Colonic mucosa (tissue), 4 donors: Measurements from ENCODE around the gene PTBP3. TPM values are rescaled to one million over a fixed set of nuclear protein-coding genes. Genes with fewer than 3 reads are reported as not detected.

Experiments
- DNase-seq: peaks from one replicate; pipeline ENCODE4 v3.0.0-alpha.2; 2020
- H3K27ac ChIP-seq: fragments of 200-600 bp; one replicate; pipeline ENCODE4 v1.8.0; 2021
- H3K27me3 ChIP-seq: fragments of 200-600 bp; one replicate; pipeline ENCODE4 v1.8.0; 2021
- H3K36me3 ChIP-seq: fragments of 200-600 bp; one replicate; pipeline ENCODE4 v1.8.0; 2021
- H3K4me1 ChIP-seq: fragments of 200-600 bp; one replicate; pipeline ENCODE4 v1.8.0; 2021; ENCODE audit warnings: mild to moderate bottlenecking
- H3K4me3 ChIP-seq: fragments of 200-600 bp; one replicate; pipeline ENCODE4 v1.8.0; 2021
- H3K9ac ChIP-seq, 2 donors: one replicate each; pipeline ENCODE4 v1.7.0; 2013; ENCODE audit warnings: control low read depth in 2 of 2, low read depth in 2 of 2, low read length in 2 of 2
- H3K9me3 ChIP-seq: fragments of 200-600 bp; one replicate; pipeline ENCODE4 v1.8.0; 2021
- intact Hi-C: fragments of 100-400 bp; cut with DNase I; formaldehyde crosslinking; loops from one replicate; pipeline ENCODE4 v1.14.1; 2022
- total RNA-seq, 2 donors: library from RNA; stranded (reverse); fragmentation: NEBNext Ultra II Directional in 1 of 2; extraction: Animal tissue kit (Norgen Biotek cat#: 25700) in 1 of 2; gene quantifications; one replicate each; pipeline ENCODE4 v1.2.1, GENCODE V29; 2021
- TF ChIP-seq, protein P1 (sequence below): fragments of 200-600 bp; IDR thresholded peaks from one replicate; pipeline ENCODE4 v1.8.0; 2022; ENCODE audit warnings: antibody characterized with exemption, mild to moderate bottlenecking
- donor health status: healthy.
- donor health status: DM: no; HTN: no; CAD: no.
- donor health status: DM: no; HTN: no; CAD: no.

PTBP3 gene
- total RNA-seq, 2 donors from 2014 or later = 137 to 168 TPM

DNA sequence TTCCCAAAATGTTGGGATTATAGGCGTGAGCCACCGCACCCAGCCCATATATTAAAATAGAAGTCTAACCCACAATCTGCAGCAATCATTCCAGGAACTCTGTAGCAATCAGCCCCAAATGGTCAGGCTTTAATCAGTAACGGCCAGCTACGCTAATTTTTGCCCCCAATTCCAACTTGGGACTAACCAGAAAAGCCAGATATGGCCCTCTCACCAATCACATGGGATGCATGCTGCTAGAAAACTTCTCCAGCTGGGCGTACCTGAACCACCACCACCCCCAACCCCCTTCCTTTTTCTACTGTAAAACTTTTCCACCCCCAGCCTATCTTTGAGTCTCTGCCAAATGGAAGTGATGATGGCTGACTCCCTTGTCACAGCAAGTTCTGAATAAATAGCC is 162.5 kb downstream of the PTBP3 start:
- peaks cover 17% of the 10 kb centered on the region for H3K4me1 ChIP-seq
- H3K9me3 ChIP-seq = no peaks in the 10 kb centered on the region
- H3K27ac ChIP-seq = peak overlapping the region; percentile 86
- no peaks in the 10 kb centered on the region for H3K27me3 ChIP-seq
- no peaks in the 10 kb centered on the region for H3K36me3 ChIP-seq
- no peak overlapping the region for H3K4me3 ChIP-seq
- peak overlapping the region in 1 of 2 donors; percentile 30 for H3K9ac ChIP-seq
- TF ChIP-seq, protein P1, sequence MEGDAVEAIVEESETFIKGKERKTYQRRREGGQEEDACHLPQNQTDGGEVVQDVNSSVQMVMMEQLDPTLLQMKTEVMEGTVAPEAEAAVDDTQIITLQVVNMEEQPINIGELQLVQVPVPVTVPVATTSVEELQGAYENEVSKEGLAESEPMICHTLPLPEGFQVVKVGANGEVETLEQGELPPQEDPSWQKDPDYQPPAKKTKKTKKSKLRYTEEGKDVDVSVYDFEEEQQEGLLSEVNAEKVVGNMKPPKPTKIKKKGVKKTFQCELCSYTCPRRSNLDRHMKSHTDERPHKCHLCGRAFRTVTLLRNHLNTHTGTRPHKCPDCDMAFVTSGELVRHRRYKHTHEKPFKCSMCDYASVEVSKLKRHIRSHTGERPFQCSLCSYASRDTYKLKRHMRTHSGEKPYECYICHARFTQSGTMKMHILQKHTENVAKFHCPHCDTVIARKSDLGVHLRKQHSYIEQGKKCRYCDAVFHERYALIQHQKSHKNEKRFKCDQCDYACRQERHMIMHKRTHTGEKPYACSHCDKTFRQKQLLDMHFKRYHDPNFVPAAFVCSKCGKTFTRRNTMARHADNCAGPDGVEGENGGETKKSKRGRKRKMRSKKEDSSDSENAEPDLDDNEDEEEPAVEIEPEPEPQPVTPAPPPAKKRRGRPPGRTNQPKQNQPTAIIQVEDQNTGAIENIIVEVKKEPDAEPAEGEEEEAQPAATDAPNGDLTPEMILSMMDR = no peak
- intact Hi-C loops = loop anchor here (10.0 kb wide), 1 partner anchor 164 kb away; the partner anchor contains the start of gene PTBP3
- no peak for DNase-seq

DNA sequence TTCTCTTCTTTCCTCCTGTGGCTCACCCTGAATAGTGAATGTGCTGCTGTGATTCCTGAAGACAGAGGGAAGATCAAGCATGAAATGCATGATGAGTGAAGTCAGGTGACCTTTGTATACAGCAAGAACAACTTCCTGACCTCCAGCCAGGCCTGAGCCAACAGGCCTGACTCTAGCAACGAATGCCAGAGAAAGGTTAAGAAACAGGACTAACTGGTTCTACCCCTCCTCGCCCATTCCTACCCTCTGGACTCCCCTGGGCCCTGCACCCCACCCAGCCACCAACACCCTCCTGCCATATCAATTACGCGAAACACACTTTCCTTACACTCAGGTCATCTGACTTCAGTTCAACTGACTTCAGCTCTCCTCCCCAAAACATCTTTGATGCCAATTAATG is 163.2 kb downstream of the PTBP3 start:
- H3K9me3 ChIP-seq = no peaks in the 10 kb centered on the region
- peak overlapping the region; percentile 27 to 81 for H3K9ac ChIP-seq
- H3K4me3 ChIP-seq = no peak overlapping the region
- no peaks in the 10 kb centered on the region for H3K36me3 ChIP-seq
- H3K27ac ChIP-seq = peak overlapping the region; percentile 86
- no peaks in the 10 kb centered on the region for H3K27me3 ChIP-seq
- H3K4me1 ChIP-seq = peaks cover 17% of the 10 kb centered on the region
- intact Hi-C loops = loop anchor here (10.0 kb wide), 1 partner anchor 165 kb away; the partner anchor contains the start of gene PTBP3
- DNase-seq = peak; percentile 90
- TF ChIP-seq, protein P1 = no peak

DNA sequence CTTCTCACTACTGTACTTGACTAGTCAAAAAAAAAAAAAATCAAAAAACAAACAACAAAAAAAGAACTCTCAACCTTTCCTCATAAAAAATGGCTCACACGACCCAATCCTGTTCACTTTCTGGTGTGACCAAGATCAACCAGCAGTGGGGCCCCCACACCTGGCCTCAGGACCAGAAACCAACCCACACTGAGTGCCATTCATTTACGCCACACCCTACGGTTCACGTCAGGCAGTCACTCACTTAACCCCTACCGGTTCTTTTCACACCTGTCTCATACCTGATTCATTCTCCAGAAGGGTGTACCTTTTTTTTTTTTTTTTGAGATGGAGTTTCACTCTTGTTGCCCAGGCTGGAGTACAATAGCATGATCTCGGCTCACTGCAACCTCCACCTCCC is 164.1 kb downstream of the PTBP3 start:
- peak; percentile 80 for DNase-seq
- Histone ChIP-seq H3K27me3 (no peaks in the 10 kb centered on the region), H3K4me3 (no peak overlapping the region), H3K36me3 (no peaks in the 10 kb centered on the region), H3K9ac (peak overlapping the region in 1 of 2 donors; percentile 81), H3K27ac (peak overlapping the region; percentile 86), H3K4me1 (peaks cover 17% of the 10 kb centered on the region), H3K9me3 (no peaks in the 10 kb centered on the region)
- TF ChIP-seq, protein P1 = no peak
- intact Hi-C loops = no loop called here

DNA sequence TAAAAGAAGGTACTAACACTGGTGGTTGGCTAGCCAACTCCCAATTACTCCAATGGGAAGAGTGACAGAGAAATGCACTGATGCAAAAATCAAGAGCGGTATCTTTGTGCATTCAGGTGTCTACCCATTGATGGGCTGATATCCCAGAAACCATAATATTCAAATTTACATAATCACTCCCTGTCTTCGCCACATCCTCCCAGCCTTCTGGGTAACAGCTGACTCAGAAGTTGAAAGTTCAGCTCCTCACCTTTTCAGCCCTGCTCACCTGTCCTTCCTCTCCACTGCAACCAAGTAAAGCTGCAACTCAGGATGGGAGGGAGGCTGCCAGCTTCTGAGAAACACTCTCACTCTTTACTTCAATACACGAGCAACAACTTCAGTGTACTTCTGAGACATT is 165.2 kb downstream of the PTBP3 start:
- no peaks in the 10 kb centered on the region for H3K9me3 ChIP-seq
- H3K9ac ChIP-seq = peak overlapping the region in 1 of 2 donors; percentile 81
- H3K4me3 ChIP-seq = no peak overlapping the region
- no peaks in the 10 kb centered on the region for H3K36me3 ChIP-seq
- no peaks in the 10 kb centered on the region for H3K27me3 ChIP-seq
- H3K4me1 ChIP-seq = peaks cover 13% of the 10 kb centered on the region
- intact Hi-C loops = no loop called here
- H3K27ac ChIP-seq = peak overlapping the region; percentile 86
- peak; percentile 72 for DNase-seq
- TF ChIP-seq, protein P1 = no peak

Other genes with a start within 250 kb of the PTBP3 start
- gene SUSD1, start 158.3 kb downstream of the PTBP3 start, total RNA-seq = 10 to 100 TPM; 23.3 to 25.1 TPM
- gene HSDL2, start 46.5 kb upstream of the PTBP3 start, total RNA-seq = 10 to 100 TPM; 45.4 to 48.9 TPM
- gene KIAA1958, start 153.2 kb upstream of the PTBP3 start, total RNA-seq = 10 to 100 TPM in 1 of 2 donors, 1 to 10 TPM in 1; 9.0 to 10.6 TPM